Esophagus squamous epithelium (tissue), 4 donors: ENCODE data around the gene COA6.

Source experiments
- POLR2A ChIP-seq, 4 donors: fragments of 450-650 bp; IDR thresholded peaks; one replicate each; pipeline ENCODE4 v1.6.1; 2017; ENCODE audit warnings: antibody characterized with exemption in 4 of 4, mild to moderate bottlenecking in 4 of 4, moderate library complexity in 3 of 4
- TF ChIP-seq, protein P1 (sequence below), 6 experiments: fragments of 450-650 bp in 4 of 6; fragments of 200-600 bp in 2 of 6; sonication (generic) in 2 of 6; IDR thresholded peaks; one replicate each; pipeline ENCODE4 v1.5.1; 2016 to 2019; ENCODE audit warnings: antibody characterized with exemption in 6 of 6, mild to moderate bottlenecking in 4 of 6, moderate library complexity in 4 of 6

DNA sequence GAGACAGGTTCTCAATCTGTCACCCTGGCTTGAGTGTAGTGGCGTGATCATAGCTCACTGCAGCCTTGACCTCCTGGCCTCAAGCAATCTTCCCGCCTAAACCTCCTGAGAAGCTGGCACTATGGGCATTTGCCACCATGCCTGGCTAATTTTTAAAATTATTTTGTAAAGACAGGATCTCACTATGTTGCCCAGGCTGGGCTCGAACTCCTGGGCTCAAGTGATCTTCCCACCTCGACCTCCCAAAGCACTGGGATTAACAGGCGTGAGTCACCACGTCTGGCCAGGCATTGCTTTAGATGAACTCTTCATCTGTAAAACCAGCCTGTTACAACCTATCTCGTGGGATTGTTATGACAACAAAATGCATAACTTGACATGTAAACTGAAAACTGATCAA is 2.4 kb downstream of the COA6 start:
- TF ChIP-seq POLR2A (IDR thresholded peaks at IDR 0.05) = no peak
- TF ChIP-seq, protein P1, sequence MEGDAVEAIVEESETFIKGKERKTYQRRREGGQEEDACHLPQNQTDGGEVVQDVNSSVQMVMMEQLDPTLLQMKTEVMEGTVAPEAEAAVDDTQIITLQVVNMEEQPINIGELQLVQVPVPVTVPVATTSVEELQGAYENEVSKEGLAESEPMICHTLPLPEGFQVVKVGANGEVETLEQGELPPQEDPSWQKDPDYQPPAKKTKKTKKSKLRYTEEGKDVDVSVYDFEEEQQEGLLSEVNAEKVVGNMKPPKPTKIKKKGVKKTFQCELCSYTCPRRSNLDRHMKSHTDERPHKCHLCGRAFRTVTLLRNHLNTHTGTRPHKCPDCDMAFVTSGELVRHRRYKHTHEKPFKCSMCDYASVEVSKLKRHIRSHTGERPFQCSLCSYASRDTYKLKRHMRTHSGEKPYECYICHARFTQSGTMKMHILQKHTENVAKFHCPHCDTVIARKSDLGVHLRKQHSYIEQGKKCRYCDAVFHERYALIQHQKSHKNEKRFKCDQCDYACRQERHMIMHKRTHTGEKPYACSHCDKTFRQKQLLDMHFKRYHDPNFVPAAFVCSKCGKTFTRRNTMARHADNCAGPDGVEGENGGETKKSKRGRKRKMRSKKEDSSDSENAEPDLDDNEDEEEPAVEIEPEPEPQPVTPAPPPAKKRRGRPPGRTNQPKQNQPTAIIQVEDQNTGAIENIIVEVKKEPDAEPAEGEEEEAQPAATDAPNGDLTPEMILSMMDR (IDR thresholded peaks at IDR 0.05) = no peak
